GM12874 (cell line): ENCODE data around the gene SCARF1.

Experiments used
- TF ChIP-seq, protein P1 (sequence below): IDR thresholded peaks from 2 replicates; pipeline ENCODE4 v1.5.1; 2011; ENCODE audit warnings: low read depth, mild to moderate bottlenecking, control low read depth, low read length, moderate library complexity; ENCODE audit not compliant: insufficient read depth

Gene SCARF1

DNA sequence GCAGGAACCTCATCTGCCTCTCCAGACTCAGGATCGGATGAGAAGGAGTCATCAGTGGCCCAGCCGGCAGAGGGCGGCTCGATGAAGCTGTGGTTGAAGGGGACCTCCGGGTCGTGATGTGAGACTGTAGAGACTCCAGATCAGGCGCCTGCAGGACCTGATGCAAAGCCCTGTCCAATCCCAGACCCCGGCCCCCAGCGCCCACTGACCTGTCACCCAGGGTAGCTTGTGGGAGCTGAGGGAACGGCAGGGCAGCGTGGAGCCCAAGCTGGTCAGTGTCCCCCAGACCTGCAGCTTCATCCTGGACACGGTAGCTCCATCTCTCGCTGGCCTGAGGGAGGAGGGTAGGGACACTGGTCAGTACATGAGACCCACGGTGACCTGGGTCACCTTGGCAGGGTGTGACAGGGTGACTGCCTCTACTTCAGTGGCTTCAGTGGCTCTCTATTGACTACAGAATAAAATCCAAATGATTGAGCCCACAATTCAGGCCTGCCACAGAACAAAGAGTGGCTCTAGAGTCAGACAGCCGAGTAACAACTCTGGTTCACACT is 8.7 kb downstream of the SCARF1 start:
- TF ChIP-seq, protein P1, sequence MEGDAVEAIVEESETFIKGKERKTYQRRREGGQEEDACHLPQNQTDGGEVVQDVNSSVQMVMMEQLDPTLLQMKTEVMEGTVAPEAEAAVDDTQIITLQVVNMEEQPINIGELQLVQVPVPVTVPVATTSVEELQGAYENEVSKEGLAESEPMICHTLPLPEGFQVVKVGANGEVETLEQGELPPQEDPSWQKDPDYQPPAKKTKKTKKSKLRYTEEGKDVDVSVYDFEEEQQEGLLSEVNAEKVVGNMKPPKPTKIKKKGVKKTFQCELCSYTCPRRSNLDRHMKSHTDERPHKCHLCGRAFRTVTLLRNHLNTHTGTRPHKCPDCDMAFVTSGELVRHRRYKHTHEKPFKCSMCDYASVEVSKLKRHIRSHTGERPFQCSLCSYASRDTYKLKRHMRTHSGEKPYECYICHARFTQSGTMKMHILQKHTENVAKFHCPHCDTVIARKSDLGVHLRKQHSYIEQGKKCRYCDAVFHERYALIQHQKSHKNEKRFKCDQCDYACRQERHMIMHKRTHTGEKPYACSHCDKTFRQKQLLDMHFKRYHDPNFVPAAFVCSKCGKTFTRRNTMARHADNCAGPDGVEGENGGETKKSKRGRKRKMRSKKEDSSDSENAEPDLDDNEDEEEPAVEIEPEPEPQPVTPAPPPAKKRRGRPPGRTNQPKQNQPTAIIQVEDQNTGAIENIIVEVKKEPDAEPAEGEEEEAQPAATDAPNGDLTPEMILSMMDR = no peak

DNA sequence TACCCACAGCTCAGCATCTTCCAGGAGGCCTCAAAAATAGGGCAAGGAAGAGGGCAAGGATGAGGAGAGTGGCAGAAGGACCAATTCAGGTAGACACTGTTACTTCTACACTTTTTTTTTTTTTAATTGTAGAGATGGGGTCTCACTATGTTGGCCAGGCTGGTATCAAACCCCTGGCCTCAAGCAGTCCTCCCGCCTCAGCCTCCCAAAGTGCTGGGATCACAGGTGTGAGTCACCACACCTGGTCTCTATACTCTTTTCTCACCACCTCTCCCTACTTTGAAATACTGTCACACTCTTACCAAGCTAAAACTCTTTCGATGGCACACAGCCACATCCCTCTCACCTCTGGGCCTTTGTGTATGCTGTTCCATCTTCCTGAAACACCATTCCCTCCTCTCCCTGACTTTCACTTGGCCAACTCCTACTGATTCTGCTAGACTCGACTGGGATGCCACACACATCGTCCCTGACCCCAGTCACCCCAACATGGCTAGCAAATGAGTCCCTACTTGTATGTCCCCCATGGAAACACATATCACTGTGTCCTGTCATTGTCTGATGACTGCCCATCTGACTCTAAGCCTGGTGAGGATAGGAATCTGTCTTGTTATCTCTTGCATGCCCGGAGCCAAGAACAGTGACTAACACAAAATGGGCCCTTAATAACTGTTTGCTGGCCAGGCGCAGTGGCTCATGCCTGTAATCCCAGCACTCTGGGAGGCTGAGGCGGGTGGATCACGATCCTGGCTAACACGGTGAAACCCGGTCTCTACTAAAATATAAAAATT is 9.7 kb downstream of the SCARF1 start:
- TF ChIP-seq, protein P1 = no peak

DNA sequence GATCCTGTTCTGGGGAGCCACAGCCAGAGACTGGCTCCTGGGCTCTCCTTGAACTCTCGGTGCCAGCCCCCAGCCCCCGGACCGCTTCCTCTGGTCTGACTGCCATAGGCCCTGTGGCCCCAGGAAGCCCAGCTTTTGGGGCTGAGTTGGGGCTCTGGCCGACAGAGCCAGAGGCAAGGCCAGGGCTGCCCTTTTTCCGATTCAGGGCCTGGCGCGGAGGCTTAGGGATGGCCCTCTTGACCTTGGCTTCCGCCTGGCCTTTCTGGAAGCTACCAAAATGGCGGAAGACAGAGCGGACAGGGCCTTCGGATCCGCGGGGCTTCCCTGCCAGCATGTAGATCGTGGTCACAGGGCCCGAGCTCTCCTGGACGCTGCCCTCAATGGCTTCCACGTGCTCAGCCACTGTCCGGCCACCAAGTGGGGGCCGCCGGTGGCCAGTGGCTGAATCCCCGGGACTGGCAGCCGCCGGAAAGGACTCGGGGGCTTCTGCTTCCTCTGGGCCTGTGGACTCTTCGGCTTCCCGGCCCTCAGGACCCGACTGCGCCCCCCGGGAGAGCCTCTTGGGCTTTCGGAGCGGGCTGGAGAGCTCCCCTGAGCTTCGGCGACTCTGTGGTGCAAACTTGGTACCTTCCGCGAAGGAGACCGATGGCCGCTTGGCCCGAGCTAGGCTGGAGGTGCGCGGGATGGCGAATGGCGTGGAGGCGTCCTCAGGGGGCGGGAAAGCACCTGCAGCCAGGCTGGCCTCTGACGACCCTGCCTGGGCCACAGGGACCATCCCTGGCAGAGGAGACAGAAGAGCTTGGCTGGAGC is 10.5 kb downstream of the SCARF1 start:
- TF ChIP-seq, protein P1 = no peak

DNA sequence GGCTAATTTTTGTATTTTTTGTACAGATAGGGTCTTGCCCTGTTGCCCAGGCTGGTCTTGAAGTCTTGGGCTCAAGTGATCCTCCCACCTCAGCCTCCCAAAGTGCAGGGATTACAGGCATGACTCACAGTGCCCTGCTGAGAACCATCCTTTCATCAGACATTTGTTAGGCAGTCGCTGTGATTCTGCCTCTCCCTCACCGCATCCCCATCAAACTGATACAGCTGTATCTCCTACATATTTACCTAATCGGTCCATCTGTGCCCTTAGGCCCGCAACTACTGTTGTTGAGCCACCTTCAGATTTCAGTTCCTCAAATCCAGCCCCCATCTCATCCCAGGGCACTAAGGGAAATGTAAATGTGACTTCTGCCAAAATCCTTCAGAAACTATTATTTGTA is 14.9 kb downstream of the SCARF1 start:
- TF ChIP-seq, protein P1 = no peak

DNA sequence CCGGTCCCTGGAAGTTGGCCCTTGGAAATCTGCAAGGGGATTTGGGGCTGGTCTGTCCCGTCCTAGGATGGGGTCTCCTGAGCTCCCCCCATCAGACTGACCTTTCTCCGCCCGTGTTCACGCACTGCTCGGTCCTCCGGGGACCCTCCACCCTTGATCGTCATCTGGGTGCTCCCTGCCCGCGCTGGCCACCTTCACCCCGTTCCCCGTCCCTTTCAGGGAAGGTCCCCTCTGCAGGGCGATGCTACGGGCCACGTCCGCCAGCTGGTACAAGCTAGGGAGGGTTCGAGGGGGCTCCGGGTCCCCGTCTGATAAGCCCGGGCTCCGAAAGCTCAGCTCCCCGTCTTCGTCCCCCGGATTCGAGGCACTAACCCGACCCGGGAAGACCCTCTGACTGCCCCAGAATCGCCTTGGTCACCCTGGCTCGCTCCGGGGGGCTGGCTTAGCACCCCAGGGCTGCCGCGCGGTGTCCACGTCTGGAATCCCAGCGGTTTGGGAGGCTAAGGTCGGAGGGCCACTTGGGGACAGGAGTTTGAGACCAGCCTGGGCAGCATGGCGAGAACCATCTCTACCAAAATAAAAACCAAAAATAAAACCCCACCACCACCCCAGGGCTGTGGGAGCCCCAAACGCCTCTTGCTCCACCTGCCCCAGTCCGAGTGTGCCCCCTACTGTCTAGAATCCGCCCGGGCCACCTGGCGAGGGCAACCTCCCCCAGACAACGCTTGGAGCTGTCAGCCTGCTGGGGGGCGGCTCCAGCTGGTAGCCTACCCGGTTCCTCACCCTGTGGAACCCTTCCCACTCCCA is 15.8 kb downstream of the SCARF1 start:
- TF ChIP-seq, protein P1 = peak; percentile 87

DNA sequence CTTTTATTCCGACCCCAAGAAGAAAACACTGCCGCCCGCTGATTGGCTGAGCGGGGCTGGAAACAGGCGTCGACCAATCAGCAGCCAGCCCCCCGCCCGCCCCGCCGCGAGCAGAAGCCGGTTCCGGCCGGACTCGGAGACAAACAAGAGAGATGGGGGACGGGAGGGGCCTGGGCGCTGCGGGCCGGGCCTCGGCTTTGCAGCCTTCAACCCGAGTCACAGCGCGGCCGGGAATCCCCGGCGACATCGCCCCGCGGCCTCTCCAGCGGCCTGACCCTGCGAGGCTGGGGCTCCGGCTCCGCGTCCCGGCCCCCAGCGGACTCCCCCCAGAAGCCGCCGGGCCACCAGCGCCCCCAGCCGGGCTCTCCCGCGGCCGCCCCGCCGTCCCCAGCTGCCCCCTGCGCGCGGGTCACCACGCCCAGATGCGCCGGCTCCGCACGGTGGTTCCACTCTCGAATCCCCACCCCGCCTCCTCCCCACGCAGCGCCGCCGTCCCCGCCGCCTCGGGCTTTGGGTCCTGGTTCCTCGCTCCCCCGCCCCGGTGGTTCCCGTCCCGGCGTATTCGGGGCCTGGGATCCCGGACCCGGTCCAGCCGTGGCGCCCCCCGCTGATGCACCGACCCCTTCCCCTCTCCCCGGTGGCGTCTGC is 16.6 kb downstream of the SCARF1 start:
- TF ChIP-seq, protein P1 = peak; percentile 44
